Motor neuron (in vitro differentiated cells): ENCODE measurements around the gene CD40. TPM values are rescaled to one million over a fixed set of nuclear protein-coding genes. Genes with fewer than 3 reads are reported as not detected.
"Not testable (repeated sequence)": the region's sequence is repeated elsewhere in the genome, so short reads cannot be mapped to it uniquely, and the experiment has no call there.

ENCODE experiments used
- ATAC-seq, 8 experiments: fragments of 200-7000 bp; cut with Tn5 transposase; replicated peaks in 6 of 8; 2 replicates each; pipeline ENCODE4 v1.8.0; 2021; ENCODE audit warnings: mild to moderate bottlenecking in 8 of 8, moderate library complexity in 8 of 8
- H3K27ac ChIP-seq, 2 donors: fragments of 250-450 bp; sonication (Bioruptor Pico); 2 replicates each; pipeline ENCODE4 v1.9.0; 2021; ENCODE audit warnings: antibody characterized with exemption in 2 of 2, mild to moderate bottlenecking in 2 of 2, moderate library complexity in 1 of 2
- H3K4me1 ChIP-seq, 2 donors: fragments of 250-450 bp; sonication (Bioruptor Pico); replicated peaks in 1 of 2; 2 replicates each; pipeline ENCODE4 v1.6.1; 2021; ENCODE audit warnings: antibody characterized with exemption in 2 of 2, mild to moderate bottlenecking in 2 of 2, moderate library complexity in 1 of 2
- H3K4me3 ChIP-seq, 5 donors: fragments of 250-450 bp; sonication (Bioruptor Pico); 2 replicates each; pipeline ENCODE4 v1.9.0; 2021; ENCODE audit warnings: antibody characterized with exemption in 5 of 5, mild to moderate bottlenecking in 5 of 5, moderate library complexity in 4 of 5
- WGBS, 10 experiments: fragments of 450-650 bp; shearing (Covaris generic); methylation state at CpG; one replicate each; pipeline ENCODE4 v1.0.0; 2022; 5-methylcytosine and 5-hydroxymethylcytosine counted together
- in situ Hi-C, 9 experiments: fragments of 400-800 bp; cut with MboI; loops; one replicate each; pipeline ENCODE4 v1.15.0; 2021; ENCODE audit warnings: low sequenced_read_pairs in 9 of 9, low pct_unique_long_range_greater_than_20kb in 2 of 9; ENCODE audit not compliant: unreplicated experiment in 9 of 9
- total RNA-seq, 8 experiments: library from RNA; unstranded; fragments of 300-600 nt; gene quantifications; 2 replicates each; pipeline versions ENCODE4 v1.2.3 to v1.2.4, GENCODE V29; 2022

Gene CD40
- total RNA-seq, 8 experiments from 2014 or later = 0.11 to 4.6 (median 1.1) TPM

DNA sequence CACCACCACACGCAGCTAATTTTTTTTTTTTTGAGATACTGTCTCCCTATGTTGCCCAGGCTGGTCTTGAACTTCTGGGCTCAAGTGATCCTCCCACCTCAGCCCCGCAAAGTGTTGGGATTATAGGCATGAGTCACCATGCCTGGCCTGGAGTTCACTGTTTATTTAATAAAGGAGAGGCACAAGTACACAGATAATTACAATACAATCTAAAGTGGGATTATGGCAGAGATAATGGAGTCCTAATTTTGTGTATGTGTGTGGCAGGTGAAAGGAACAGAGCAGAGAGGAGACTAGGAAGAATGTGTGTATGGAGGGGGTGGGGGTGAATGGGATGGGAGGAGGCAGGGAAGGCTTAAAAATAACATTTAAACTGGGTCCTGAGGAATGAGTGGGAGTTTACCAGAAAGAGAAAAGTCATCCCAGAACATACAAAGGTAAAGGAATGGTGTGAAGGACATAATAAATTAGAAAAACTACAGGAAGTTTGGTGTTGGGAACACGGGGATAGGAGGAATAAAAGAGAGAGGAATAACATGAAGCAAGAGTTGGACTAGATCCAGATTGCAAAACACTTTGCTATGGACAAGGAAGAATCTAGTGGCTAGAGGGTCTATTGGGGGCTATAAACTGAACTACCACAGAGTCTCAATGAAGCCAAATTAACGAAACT, 32.8 kb upstream of the CD40 start:
- peaks cover 20 to 21% of the 10 kb centered on the region in 2 donors for H3K4me1 ChIP-seq
- 27 to 100% (median 72%) methylated on average over 1 to 4 of the region's 4 CpGs; no CpG with 5 or more reads in 1 of the 10 experiments for WGBS, 10 experiments
- in situ Hi-C loops = no loop called here
- no peak overlapping the region for H3K4me3 ChIP-seq
- ATAC-seq = no peak
- H3K27ac ChIP-seq = no peak overlapping the region

GRCh38 chr20:46087161-46087560, 31.0 kb upstream of the CD40 start:
- Histone ChIP-seq H3K4me3 (no peak overlapping the region), H3K27ac (no peak overlapping the region), H3K4me1 (peaks cover 23 to 27% of the 10 kb centered on the region in 2 donors)
- no peak for ATAC-seq
- in situ Hi-C loops = no loop called here
- WGBS, 10 experiments = 4 to 97% (median 84%) methylated on average over 2 to 8 of the region's 8 CpGs; no CpG with 5 or more reads in 2 of the 10 experiments

DNA sequence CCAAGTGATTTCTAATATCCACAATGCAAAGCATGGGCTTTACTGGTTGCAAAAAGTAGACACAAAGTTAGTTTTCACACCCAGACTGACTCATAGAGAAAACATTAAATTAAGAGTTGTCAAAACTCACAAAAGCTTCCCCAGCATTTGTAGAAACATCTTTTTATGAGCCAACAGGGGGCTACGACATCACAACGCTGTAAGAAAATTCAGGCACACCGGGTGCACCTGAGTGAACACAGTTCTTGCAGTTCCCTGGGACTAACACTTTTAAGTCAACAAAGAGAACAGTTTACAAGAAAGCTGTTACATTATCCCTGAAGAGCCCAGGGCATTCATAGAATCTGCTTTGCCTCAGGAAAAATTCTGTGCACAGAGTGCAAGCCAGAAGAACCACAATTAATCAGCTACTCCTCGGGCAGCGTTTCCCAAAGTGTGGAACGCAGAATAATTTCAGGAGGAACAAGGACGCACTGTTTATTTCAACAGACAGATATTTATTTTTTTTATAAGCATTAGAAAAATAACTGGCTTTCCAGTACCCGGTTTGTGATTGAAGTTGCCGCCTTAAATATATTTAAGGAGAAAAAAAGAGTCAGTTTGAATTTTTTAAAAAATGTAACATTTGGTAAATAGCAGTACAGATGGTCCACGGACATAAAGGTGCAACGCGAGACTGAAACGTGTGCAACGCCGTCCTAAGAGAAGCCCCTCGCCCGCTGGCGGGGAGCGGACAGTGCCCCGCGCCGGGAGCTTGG, 29.5 kb upstream of the CD40 start:
- in situ Hi-C loops = no loop called here
- WGBS, 10 experiments = 0 to 3% (median 1%) methylated on average over 2 to 21 of the region's 22 CpGs
- peak overlapping the region; percentile 98 to 99 for H3K27ac ChIP-seq
- peak in 1 of 8 experiments; percentile 1 for ATAC-seq
- H3K4me1 ChIP-seq = peaks cover 16 to 20% of the 10 kb centered on the region in 2 donors
- H3K4me3 ChIP-seq = peak overlapping the region; percentile 53 to 88 (median 63)

GRCh38 chr20:46089167-46089416, 29.0 kb upstream of the CD40 start:
- Histone ChIP-seq H3K4me1 (peaks cover 16 to 18% of the 10 kb centered on the region in 2 donors), H3K27ac (peak overlapping the region; percentile 98 to 99), H3K4me3 (peak overlapping the region; percentile 53 to 88 (median 63))
- 0 to 1% (median 0%) methylated on average over 1 to 15 of the region's 31 CpGs; no CpG with 5 or more reads in 5 of the 10 experiments for WGBS, 10 experiments
- ATAC-seq = peak; percentile 31 to 51 (median 46)
- in situ Hi-C loops = no loop called here

GRCh38 chr20:46089417-46090388, 28.4 kb upstream of the CD40 start, which contains the start of gene NCOA5:
TSS of gene NCOA5 (minus strand) at chr20:46089962. CDS start at chr20:46079424, 10,538 bp downstream.
- in situ Hi-C loops = no loop called here
- WGBS, 10 experiments = 0 to 3% (median 1%) methylated on average over 1 to 23 of the region's 100 CpGs; no CpG with 5 or more reads in 4 of the 10 experiments
- ATAC-seq = peak; percentile 88 to 91 (median 88)
- Histone ChIP-seq H3K4me3 (peak within 1 kb of the TSS; percentile 53 to 88 (median 63)), H3K27ac (peak within 1 kb of the TSS; percentile 98 to 99), H3K4me1 (peaks cover 12 to 18% of the 10 kb centered on the region in 2 donors)

- WGBS, 10 experiments = 55 to 100% (median 95%) methylated on average over 1 to 17 of the region's 52 CpGs; no CpG with 5 or more reads in 3 of the 10 experiments
- ATAC-seq, H3K4me3 ChIP-seq, H3K27ac ChIP-seq, in situ Hi-C loops: not testable (repeated sequence)
- peaks cover 12 to 18% of the 10 kb centered on the region in 2 donors for H3K4me1 ChIP-seq
Measured at GRCh38 chr20:46091622-46092535, 26.2 kb upstream of the CD40 start.

DNA sequence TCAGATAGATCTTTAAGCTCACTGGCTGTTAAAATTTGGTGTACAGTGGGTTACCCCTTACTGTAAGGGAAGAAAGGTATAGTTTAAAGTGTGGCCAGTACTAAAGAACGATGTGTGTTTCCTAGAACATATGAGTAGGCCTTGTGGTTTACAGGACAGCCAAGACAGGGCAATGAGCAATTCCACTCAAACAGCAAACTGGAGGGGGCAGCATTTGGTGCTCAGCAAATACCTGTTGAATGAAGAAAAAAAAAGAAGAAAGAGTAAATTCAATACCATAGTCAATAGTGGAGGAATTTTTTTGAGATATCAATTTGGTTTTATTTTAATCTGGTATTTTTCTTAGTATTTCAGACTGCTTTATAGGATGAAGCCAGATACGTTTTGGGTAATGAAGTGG, 24.6 kb upstream of the CD40 start:
- ATAC-seq = no peak
- Histone ChIP-seq H3K4me1 (peaks cover 2 to 7% of the 10 kb centered on the region in 2 donors), H3K27ac (no peak overlapping the region), H3K4me3 (no peak overlapping the region)
- in situ Hi-C loops = no loop called here
- 0 to 83% (median 67%) methylated on average over 1 to 2 of the region's 2 CpGs; no CpG with 5 or more reads in 1 of the 10 experiments for WGBS, 10 experiments

DNA sequence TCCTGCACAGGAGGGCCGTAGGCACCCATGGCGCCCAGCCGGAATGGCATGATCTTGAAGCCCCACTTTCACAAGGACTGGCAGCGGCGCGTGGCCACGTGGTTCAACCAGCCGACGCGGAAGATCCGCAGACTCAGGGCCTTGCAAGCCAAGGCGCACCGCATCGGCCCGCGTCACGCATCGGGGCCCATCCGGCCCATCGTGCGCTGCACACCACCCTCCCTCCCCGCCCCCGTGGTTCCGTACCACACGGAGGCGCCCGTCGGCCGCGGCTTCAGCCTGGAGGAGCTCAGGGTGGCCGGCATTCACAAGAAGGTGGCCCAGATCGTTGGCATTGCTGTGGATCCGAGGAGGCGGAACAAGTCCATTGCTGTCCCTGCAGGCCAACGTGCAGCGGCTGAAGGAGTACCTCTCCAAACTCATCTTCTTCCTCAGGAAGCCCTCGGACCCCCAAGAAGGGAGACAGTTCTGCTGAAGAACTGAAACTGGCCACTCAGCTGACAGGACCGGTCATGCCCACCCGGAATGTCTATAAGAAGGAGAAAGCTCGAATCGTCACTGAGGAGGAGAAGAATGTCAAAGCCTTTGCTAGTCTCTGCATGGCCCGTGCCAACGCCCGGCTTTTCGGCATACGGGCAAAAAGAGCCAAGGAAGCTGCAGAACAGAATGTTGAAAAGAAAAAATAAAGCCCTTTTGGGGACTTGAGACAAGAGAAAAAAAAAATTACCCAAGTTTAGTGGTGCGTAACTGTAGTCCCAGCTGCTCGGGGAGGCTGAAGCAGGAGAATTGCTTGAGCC, 18.4 kb upstream of the CD40 start:
- no peak overlapping the region for H3K4me3 ChIP-seq
- no peaks in the 10 kb centered on the region for H3K4me1 ChIP-seq
- peak in 1 of 8 experiments; percentile 55 for ATAC-seq
- 24 to 89% (median 76%) methylated on average over 3 to 19 of the region's 48 CpGs for WGBS, 10 experiments
- no peak overlapping the region for H3K27ac ChIP-seq
- in situ Hi-C loops = no loop called here

DNA sequence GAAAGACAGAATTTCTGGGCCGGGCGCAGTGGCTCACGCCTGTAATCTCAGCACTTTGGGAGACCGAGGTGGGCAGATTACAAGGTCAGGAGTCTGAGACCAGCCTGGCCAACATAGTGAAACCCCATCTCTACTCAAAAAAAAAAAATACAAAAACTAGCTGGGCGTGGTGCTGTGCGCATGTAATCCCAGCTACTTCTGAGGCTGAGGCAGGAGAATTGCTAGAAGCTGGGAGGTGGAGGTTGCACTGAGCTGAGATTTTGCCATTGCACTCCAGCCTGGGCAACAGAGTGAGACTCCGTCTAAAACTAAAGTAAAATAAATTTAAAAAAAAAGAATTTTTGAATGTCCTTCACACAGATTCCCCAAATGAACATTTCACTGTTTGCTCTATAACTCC, 17.7 kb upstream of the CD40 start:
- in situ Hi-C loops, H3K4me1 ChIP-seq, H3K4me3 ChIP-seq, H3K27ac ChIP-seq: not testable (repeated sequence)
- peak in 3 of 8 experiments; percentile 31 to 60 (median 55) for ATAC-seq
- WGBS, 10 experiments = 40 to 95% (median 71%) methylated on average over 1 to 7 of the region's 7 CpGs; no CpG with 5 or more reads in 1 of the 10 experiments

DNA sequence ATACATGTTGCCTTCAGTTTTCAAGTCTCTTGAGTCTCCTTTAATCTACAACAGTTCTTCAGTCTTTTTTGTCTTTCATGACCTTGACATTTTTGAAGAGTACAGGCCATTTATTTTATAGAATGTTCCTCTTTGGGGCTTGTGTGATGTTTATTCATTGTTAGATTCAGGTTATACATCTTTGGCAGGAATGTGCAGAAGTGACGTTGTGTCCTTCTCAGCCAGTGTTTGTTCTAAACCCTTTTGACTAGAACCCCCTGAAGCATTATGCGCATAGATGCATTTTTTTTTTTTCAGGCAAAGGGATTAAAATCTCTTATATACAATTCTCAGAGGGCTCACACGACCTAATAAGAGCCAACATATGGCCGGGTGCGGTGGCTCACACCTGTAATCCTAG, 17.1 kb upstream of the CD40 start:
- H3K4me1 ChIP-seq = no peaks in the 10 kb centered on the region
- no peak overlapping the region for H3K27ac ChIP-seq
- ATAC-seq = peak in 2 of 8 experiments; percentile 33 to 93
- H3K4me3 ChIP-seq = no peak overlapping the region
- WGBS, 10 experiments = 0 to 100% (median 59%) methylated on average over 1 to 5 of the region's 5 CpGs; no CpG with 5 or more reads in 2 of the 10 experiments
- in situ Hi-C loops = no loop called here

DNA sequence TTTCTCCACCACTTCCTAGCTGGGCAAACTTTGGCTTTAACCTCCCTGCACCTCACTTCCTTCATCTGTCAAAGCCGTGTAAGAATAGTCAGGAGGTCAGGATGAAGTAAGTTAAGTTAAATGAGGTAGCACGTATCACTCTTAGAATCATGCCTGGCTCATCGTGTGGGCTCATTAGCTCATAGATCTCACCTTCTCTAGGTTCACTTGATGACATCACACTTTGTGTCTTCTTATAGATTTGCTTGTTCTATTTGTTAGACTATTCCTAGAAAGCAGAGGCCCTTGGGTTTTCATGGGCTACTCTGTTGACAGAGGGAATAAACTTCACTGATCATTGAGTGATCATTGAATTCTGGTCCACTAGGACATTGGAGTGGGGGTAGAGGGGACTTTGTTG, 16.2 kb upstream of the CD40 start:
- WGBS, 10 experiments = 13 to 100% (median 84%) methylated on average over 1 to 3 of the region's 3 CpGs; no CpG with 5 or more reads in 2 of the 10 experiments
- ATAC-seq = no peak

More for the DNA sequence above, 16.2 kb upstream of the CD40 start:
- no peaks in the 10 kb centered on the region for H3K4me1 ChIP-seq
- no peak overlapping the region for H3K27ac ChIP-seq
- H3K4me3 ChIP-seq = no peak overlapping the region
- in situ Hi-C loops = no loop called here
